ENCODE measurements around the gene EGFR.

EGFR gene

GRCh38 chr7:55140941-55141278 lies 122.1 kb downstream of the EGFR start:
- no peak overlapping the region for H3K4me3 ChIP-seq (ENCODE audit: low read depth, low read length)
- ChIA-PET POLR2A (no interaction called here), CTCF (no interaction called here)
- no peak for TF ChIP-seq CTCF (IDR thresholded peaks at IDR 0.05; ENCODE audit: insufficient read depth, low read length, missing control alignments)
- no peak for DNase-seq (ENCODE audit: low read depth, low spot score)

- H3K4me3 ChIP-seq (ENCODE audit: low read depth, low read length), result no peak overlapping the region
- POLR2A ChIA-PET, result no interaction called here
- CTCF ChIA-PET, result interaction anchor here (0.7 to 2.0 kb wide), 4 partner anchors 10 to 369 kb away, joined by 3 to 5 read pairs (median 3); no protein-coding TSS in a partner anchor
- no peak for DNase-seq (ENCODE audit: low read depth, low spot score)
- TF ChIP-seq CTCF (IDR thresholded peaks at IDR 0.05; ENCODE audit: insufficient read depth, low read length, missing control alignments), result no peak
These were observed 124.2 kb downstream of the EGFR start for GRCh38 chr7:55142919-55143600.

GRCh38 chr7:55144333-55145317 lies 125.8 kb downstream of the EGFR start:
- POLR2A ChIA-PET, result interaction anchor here (0.9 to 1.1 kb wide), 3 partner anchors 12 to 58 kb away, joined by 3 to 5 read pairs (median 3); no protein-coding TSS in a partner anchor
- CTCF ChIA-PET, result interaction anchor here (1.1 to 3.3 kb wide), 6 partner anchors 8 to 126 kb away, joined by 3 to 21 read pairs (median 6); no protein-coding TSS in a partner anchor
- peak; percentile 33 for TF ChIP-seq CTCF (IDR thresholded peaks at IDR 0.05; ENCODE audit: insufficient read depth, low read length, missing control alignments)
- no peak overlapping the region for H3K4me3 ChIP-seq (ENCODE audit: low read depth, low read length)
- no peak for DNase-seq (ENCODE audit: low read depth, low spot score)

DNA sequence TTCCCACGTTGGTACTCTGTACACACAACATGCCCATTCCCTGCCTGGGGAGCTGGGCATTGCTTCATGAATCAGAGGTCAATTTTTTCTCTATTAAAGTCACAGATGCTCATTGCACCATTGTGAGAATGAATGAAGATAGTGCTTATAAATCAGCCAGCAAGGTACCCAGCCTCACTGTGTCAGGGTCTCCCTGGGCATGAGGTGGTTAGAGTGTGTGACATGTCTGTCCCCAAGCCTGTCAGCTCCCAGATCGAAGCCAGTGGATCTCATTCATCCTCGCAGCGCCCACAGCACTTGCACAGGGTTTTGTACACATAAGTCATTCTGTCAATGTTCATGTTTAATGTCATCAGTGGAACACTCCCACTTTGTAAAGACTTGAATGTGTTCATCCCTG lies 126.8 kb downstream of the EGFR start:
- H3K4me3 ChIP-seq (ENCODE audit: low read depth, low read length), result no peak overlapping the region
- DNase-seq (ENCODE audit: low read depth, low spot score), result no peak
- TF ChIP-seq CTCF (IDR thresholded peaks at IDR 0.05; ENCODE audit: insufficient read depth, low read length, missing control alignments), result no peak
- CTCF ChIA-PET, result interaction anchor here (1.1 to 3.3 kb wide), 7 partner anchors 9 to 372 kb away, joined by 3 to 21 read pairs (median 4); no protein-coding TSS in a partner anchor
- POLR2A ChIA-PET, result interaction anchor here (0.9 to 1.1 kb wide), 3 partner anchors 13 to 59 kb away, joined by 3 to 5 read pairs (median 3); no protein-coding TSS in a partner anchor

- CTCF ChIA-PET, result no interaction called here
- POLR2A ChIA-PET, result no interaction called here
- H3K4me3 ChIP-seq (ENCODE audit: low read depth, low read length), result no peak overlapping the region
These were observed 128.3 kb downstream of the EGFR start for GRCh38 chr7:55147101-55147500.

More at GRCh38 chr7:55147101-55147500, 128.3 kb downstream of the EGFR start:
- no peak for TF ChIP-seq CTCF (IDR thresholded peaks at IDR 0.05; ENCODE audit: insufficient read depth, low read length, missing control alignments)
- DNase-seq (ENCODE audit: low read depth, low spot score), result no peak
